Left kidney (tissue), 2 donors: ENCODE data around the gene SPIRE1. TPM values are rescaled to one million over a fixed set of nuclear protein-coding genes. Genes with fewer than 3 reads are reported as not detected.
"Not testable (repeated sequence)": the region's sequence is repeated elsewhere in the genome, so short reads cannot be mapped to it uniquely, and the experiment has no call there.

Source experiments
- DNase-seq: peaks from one replicate; pipeline ENCODE4 v3.0.0-alpha.2; 2013
- polyA plus RNA-seq: library from polyadenylated mRNA; unstranded; fragments of 120-200 nt; gene quantifications from one replicate; pipeline ENCODE4 v1.2.1, GENCODE V29; 2013; ENCODE audit not compliant: insufficient read length

SPIRE1 gene
- polyA plus RNA-seq, 1 donor = 37.6 TPM

- no peak for DNase-seq
Measured at GRCh38 chr18:12599966-12600365, 57.9 kb downstream of the SPIRE1 start.

DNA sequence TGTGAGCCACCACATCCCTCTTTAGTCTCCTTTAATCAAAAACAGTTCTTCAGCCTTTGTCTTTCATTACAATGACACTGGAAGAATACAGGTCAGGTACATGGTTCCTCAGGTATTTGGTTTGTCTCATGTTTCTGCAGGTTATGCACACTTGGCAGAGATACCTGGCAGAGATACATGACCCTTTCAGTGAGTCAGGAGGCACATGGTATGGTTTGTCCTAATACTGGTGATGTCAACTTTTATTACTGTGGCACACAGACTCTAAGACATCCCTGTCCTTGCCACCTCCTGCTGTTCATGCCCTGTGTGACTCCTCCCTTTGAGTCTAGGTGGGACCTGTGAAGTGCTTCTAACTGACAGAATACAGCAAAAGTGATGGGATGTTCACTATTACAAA, 58.4 kb downstream of the SPIRE1 start:
- DNase-seq = no peak

DNA sequence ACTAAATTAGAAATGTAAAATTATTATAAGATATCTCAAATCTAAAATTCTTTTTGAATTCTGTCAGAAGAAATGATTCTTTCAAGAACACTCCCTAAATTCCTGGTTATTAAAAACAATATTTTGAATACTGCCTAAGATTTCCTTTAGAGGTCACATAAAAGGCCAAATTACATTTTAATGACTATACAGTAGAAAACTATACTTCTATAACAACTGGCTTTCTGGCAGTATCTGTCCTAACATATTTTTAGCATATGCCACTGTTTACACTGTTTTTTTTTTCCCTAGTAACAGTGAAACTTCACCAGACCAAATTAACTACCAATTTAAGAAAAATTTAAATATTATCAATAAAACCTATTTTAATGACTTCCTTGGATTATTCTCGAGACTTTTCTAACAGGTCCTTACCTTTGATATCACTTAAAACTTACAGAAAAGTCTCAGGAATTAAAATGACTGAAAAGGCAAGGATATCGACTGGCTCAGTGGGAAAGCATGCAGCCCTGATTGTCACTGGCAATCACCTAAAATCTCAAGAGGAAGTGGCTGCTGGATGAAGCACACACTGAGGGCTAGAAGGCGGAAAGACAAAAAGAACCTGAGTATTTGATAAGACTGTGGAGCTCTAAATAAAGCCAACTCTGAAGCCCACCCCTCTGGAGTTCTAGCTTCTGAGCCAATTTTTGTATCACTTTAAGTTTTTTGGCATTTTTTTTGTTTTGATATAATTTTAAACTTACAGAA, 59.6 kb downstream of the SPIRE1 start:
- DNase-seq = no peak

GRCh38 chr18:12597760-12598159, 60.1 kb downstream of the SPIRE1 start:
- DNase-seq = no peak

GRCh38 chr18:12595571-12596255, 62.2 kb downstream of the SPIRE1 start:
- DNase-seq = no peak

DNA sequence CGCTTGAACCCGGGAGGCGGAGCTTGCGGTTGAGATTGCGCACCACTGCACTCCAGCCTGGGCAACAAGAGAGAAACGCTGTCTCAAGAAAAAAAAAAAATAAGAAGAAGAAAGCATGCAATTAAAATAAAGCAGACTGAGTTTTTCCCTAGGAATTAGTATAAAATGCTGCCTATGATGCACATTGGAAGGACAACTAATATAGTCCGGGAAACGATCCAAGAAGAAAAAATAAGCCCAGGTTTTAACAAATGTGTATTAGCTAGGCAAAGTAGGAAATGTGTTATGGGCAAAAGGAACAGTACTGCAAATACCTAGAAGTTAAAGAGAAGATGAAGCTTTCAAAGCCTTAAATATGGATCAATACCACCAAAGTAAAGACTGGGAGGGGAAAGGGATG, 64.0 kb downstream of the SPIRE1 start:
- DNase-seq = no peak

GRCh38 chr18:12592597-12593127, 65.2 kb downstream of the SPIRE1 start:
- no peak for DNase-seq

DNA sequence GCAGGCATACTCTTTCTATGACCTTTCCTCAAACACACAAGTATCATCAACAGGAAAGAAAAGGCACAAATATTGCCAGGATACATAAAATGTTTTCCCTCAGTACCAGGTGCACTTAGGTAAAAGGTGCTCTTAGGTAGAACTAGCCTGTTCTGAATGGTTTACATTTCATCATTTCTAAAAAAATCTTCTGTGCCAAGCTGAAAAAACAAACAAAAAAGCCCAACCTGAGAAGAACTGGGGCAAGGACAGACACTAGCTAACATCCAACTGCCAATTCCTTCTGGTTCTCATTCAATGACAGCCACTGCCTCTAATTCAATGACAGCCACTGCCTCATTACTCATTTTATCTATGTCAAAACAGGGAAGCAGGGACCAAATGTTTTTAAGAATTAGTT, 68.5 kb downstream of the SPIRE1 start:
- DNase-seq = no peak

- no peak for DNase-seq
Measured at GRCh38 chr18:12586956-12587355, 71.0 kb downstream of the SPIRE1 start.

DNA sequence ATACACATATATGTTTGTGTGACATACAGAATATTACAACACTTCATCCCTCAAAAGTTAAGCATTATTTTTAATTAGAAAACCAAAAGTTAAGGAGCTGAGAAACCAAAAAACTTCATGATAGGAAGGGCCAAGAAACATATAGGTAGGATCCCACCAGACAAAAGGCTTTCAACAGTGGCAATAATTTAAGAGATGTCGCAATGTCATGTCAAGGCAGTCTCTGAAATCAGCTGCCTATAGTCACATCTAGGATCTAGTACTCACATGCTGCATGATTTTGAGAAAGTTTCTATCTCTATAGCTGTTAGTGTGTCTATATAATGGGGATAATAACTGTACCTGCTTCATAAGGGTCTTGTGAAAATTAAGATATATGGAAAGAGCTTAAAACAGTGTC, 72.7 kb downstream of the SPIRE1 start:
- DNase-seq = no peak

- DNase-seq = no peak
Measured at GRCh38 chr18:12580630-12581342, 77.1 kb downstream of the SPIRE1 start.

DNA sequence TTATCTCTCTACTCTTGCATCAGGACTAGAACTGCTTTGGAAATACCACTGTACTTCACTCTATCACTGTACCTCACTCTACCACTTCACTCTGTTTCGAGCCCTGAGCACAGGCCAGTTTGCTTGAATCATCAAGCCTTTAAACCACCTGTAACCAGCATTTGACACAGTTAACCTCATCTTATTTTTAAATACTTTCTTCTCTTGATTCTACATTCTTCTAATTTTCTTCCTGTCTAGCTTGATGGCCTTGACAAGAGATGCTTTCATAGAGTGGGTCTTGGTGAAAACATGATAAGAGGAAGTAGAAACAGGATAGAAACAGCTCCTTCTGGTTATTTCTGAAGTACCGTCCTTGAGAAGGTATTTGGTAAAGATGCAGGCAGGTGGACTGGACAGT, 78.1 kb downstream of the SPIRE1 start:
- DNase-seq = no peak

GRCh38 chr18:12577848-12578247, 80.1 kb downstream of the SPIRE1 start:
- no peak for DNase-seq

DNA sequence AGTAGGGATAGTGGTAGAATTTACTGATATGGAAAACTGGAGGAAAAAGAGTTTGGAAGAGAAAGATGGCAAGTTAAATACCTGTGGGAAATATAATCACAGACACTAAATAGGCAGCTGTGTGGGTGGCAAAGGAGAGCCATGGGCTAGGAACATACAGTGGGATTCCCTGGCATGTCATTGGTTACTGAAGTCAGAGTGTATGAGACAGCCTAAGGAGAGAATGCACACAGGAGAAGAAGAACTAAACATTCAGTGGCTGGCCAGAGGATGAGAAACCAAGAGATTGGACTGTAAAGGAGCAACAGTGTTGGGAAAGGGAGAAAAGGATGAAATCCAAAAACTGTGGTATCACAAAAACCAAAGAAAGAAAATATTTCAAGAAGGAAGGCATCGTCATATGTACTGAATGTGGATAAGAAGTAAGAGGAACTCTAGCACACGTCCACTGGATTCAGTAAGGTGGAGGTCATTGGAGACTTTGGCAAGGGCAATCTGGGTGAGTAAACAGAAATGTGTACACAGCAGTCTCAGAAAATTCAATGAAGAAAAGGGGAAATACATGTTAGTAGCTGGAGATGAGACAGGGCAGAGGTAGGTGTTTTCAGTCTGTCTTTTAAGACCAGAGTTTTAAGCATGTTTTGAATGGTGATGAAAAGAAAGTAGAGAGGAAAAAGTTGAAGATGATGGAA, 83.3 kb downstream of the SPIRE1 start:
- DNase-seq = no peak

- DNase-seq = no peak
Measured at GRCh38 chr18:12571630-12572029, 86.3 kb downstream of the SPIRE1 start.

GRCh38 chr18:12569791-12570190, 88.1 kb downstream of the SPIRE1 start:
- no peak for DNase-seq

- DNase-seq = no peak
Measured at GRCh38 chr18:12567849-12568248, 90.1 kb downstream of the SPIRE1 start.

GRCh38 chr18:12564861-12565260, 93.0 kb downstream of the SPIRE1 start:
- no peak for DNase-seq

- no peak for DNase-seq
Measured at GRCh38 chr18:12564378-12564777, 93.5 kb downstream of the SPIRE1 start.

- not testable (repeated sequence) for DNase-seq
Measured at GRCh38 chr18:12560600-12560999, 97.3 kb downstream of the SPIRE1 start.

GRCh38 chr18:12559319-12559718, 98.6 kb downstream of the SPIRE1 start:
- DNase-seq = no peak
